ENCODE measurements around the gene DTNA. TPM values are rescaled to one million over a fixed set of nuclear protein-coding genes. Genes with fewer than 3 reads are reported as not detected.

Gene DTNA
- total RNA-seq, 2 experiments from 2014 or later = not detected

GRCh38 chr18:34844732-34845459, 134.8 kb downstream of the DTNA start:
- no peak overlapping the region for H3K27ac Mint-ChIP-seq
- DNase-seq = no peak
- H3K27me3 Mint-ChIP-seq = peaks cover 10% of the 10 kb centered on the region
- peaks cover 2% of the 10 kb centered on the region for H3K36me3 Mint-ChIP-seq
- no peak for ATAC-seq (ENCODE audit: low read depth)
- no peak overlapping the region for H3K4me3 Mint-ChIP-seq
- H3K4me1 Mint-ChIP-seq = no peaks in the 10 kb centered on the region
- H3K9me3 Mint-ChIP-seq = peaks cover 2% of the 10 kb centered on the region
- POLR2A ChIA-PET = no interaction called here

GRCh38 chr18:34847408-34847807, 137.3 kb downstream of the DTNA start:
- ATAC-seq (ENCODE audit: low read depth) (no peak), DNase-seq (no peak)
- peaks cover 6% of the 10 kb centered on the region for H3K27me3 Mint-ChIP-seq
- peaks cover under 1% of the 10 kb centered on the region for H3K36me3 Mint-ChIP-seq
- POLR2A ChIA-PET = no interaction called here
- H3K9me3 Mint-ChIP-seq = peaks cover 2% of the 10 kb centered on the region
- no peak overlapping the region for H3K27ac Mint-ChIP-seq
- no peak overlapping the region for H3K4me3 Mint-ChIP-seq
- H3K4me1 Mint-ChIP-seq = no peaks in the 10 kb centered on the region

GRCh38 chr18:34848156-34848555, 138.1 kb downstream of the DTNA start:
- H3K9me3 Mint-ChIP-seq = peaks cover 2% of the 10 kb centered on the region
- no peaks in the 10 kb centered on the region for H3K4me1 Mint-ChIP-seq
- POLR2A ChIA-PET = no interaction called here
- DNase-seq (no peak), ATAC-seq (ENCODE audit: low read depth) (no peak)
- peaks cover 6% of the 10 kb centered on the region for H3K27me3 Mint-ChIP-seq
- H3K36me3 Mint-ChIP-seq = no peaks in the 10 kb centered on the region
- no peak overlapping the region for H3K4me3 Mint-ChIP-seq
- no peak overlapping the region for H3K27ac Mint-ChIP-seq

GRCh38 chr18:34848695-34849094, 138.6 kb downstream of the DTNA start:
- no peak overlapping the region for H3K4me3 Mint-ChIP-seq
- ATAC-seq (ENCODE audit: low read depth) (no peak), DNase-seq (no peak)
- no peaks in the 10 kb centered on the region for H3K4me1 Mint-ChIP-seq
- no peak overlapping the region for H3K27ac Mint-ChIP-seq
- peaks cover 6% of the 10 kb centered on the region for H3K27me3 Mint-ChIP-seq
- POLR2A ChIA-PET = no interaction called here
- no peaks in the 10 kb centered on the region for H3K36me3 Mint-ChIP-seq
- H3K9me3 Mint-ChIP-seq = peaks cover 2% of the 10 kb centered on the region

- no peaks in the 10 kb centered on the region for H3K36me3 Mint-ChIP-seq
- no peaks in the 10 kb centered on the region for H3K9me3 Mint-ChIP-seq
- peaks cover 11% of the 10 kb centered on the region for H3K4me1 Mint-ChIP-seq
- H3K4me3 Mint-ChIP-seq = no peak overlapping the region
- ATAC-seq (ENCODE audit: low read depth) (no peak), DNase-seq (no peak)
- no peak overlapping the region for H3K27ac Mint-ChIP-seq
- no peaks in the 10 kb centered on the region for H3K27me3 Mint-ChIP-seq
- POLR2A ChIA-PET = no interaction called here
These were observed 147.2 kb downstream of the DTNA start for GRCh38 chr18:34857320-34857719.

GRCh38 chr18:34858188-34858587, 148.1 kb downstream of the DTNA start:
- no peak overlapping the region for H3K4me3 Mint-ChIP-seq
- H3K27ac Mint-ChIP-seq = no peak overlapping the region
- peaks cover 11% of the 10 kb centered on the region for H3K4me1 Mint-ChIP-seq
- ATAC-seq (ENCODE audit: low read depth) = no peak
- H3K36me3 Mint-ChIP-seq = no peaks in the 10 kb centered on the region
- H3K27me3 Mint-ChIP-seq = no peaks in the 10 kb centered on the region
- no peak for DNase-seq
- H3K9me3 Mint-ChIP-seq = no peaks in the 10 kb centered on the region
- POLR2A ChIA-PET = no interaction called here

GRCh38 chr18:34859496-34859895, 149.4 kb downstream of the DTNA start:
- POLR2A ChIA-PET = no interaction called here
- H3K27ac Mint-ChIP-seq = no peak overlapping the region
- H3K9me3 Mint-ChIP-seq = no peaks in the 10 kb centered on the region
- peaks cover 11% of the 10 kb centered on the region for H3K4me1 Mint-ChIP-seq
- peak overlapping the region; percentile 30 for H3K4me3 Mint-ChIP-seq
- H3K27me3 Mint-ChIP-seq = no peaks in the 10 kb centered on the region
- no peaks in the 10 kb centered on the region for H3K36me3 Mint-ChIP-seq
- no peak for DNase-seq
- no peak for ATAC-seq (ENCODE audit: low read depth)

GRCh38 chr18:34862561-34862960, 152.5 kb downstream of the DTNA start:
- POLR2A ChIA-PET = no interaction called here
- H3K9me3 Mint-ChIP-seq = no peaks in the 10 kb centered on the region
- no peak for DNase-seq
- no peak overlapping the region for H3K27ac Mint-ChIP-seq
- H3K27me3 Mint-ChIP-seq = no peaks in the 10 kb centered on the region
- no peak for ATAC-seq (ENCODE audit: low read depth)
- H3K36me3 Mint-ChIP-seq = no peaks in the 10 kb centered on the region
- no peak overlapping the region for H3K4me3 Mint-ChIP-seq
- peaks cover 35% of the 10 kb centered on the region for H3K4me1 Mint-ChIP-seq

- H3K4me1 Mint-ChIP-seq = peaks cover 36% of the 10 kb centered on the region
- H3K27ac Mint-ChIP-seq = no peak overlapping the region
- DNase-seq (no peak), ATAC-seq (ENCODE audit: low read depth) (no peak)
- no peaks in the 10 kb centered on the region for H3K36me3 Mint-ChIP-seq
- no peak overlapping the region for H3K4me3 Mint-ChIP-seq
- no peaks in the 10 kb centered on the region for H3K27me3 Mint-ChIP-seq
- H3K9me3 Mint-ChIP-seq = no peaks in the 10 kb centered on the region
- POLR2A ChIA-PET = interaction anchor here (0.7 kb wide), 1 partner anchor 41 kb away, joined by 3 read pairs; no protein-coding TSS in a partner anchor
These were observed 153.6 kb downstream of the DTNA start for GRCh38 chr18:34863702-34864101.

GRCh38 chr18:34864836-34865497, 154.9 kb downstream of the DTNA start:
- Mint-ChIP-seq H3K4me1 (peaks cover 32% of the 10 kb centered on the region), H3K4me3 (no peak overlapping the region), H3K36me3 (no peaks in the 10 kb centered on the region), H3K27ac (peak overlapping the region; percentile 69), H3K9me3 (no peaks in the 10 kb centered on the region), H3K27me3 (no peaks in the 10 kb centered on the region)
- DNase-seq (no peak), ATAC-seq (ENCODE audit: low read depth) (no peak)
- POLR2A ChIA-PET = no interaction called here

GRCh38 chr18:34866310-34866709, 156.2 kb downstream of the DTNA start:
- peak overlapping the region; percentile 62 for H3K4me3 Mint-ChIP-seq
- H3K27me3 Mint-ChIP-seq = no peaks in the 10 kb centered on the region
- H3K9me3 Mint-ChIP-seq = no peaks in the 10 kb centered on the region
- peaks cover 34% of the 10 kb centered on the region for H3K4me1 Mint-ChIP-seq
- H3K27ac Mint-ChIP-seq = peak overlapping the region; percentile 69
- ATAC-seq (ENCODE audit: low read depth) = peak; percentile 61
- POLR2A ChIA-PET = no interaction called here
- no peak for DNase-seq
- H3K36me3 Mint-ChIP-seq = peaks cover 1% of the 10 kb centered on the region

GRCh38 chr18:34866739-34867138, 156.6 kb downstream of the DTNA start:
- H3K4me1 Mint-ChIP-seq = peaks cover 37% of the 10 kb centered on the region
- H3K27me3 Mint-ChIP-seq = no peaks in the 10 kb centered on the region
- no peaks in the 10 kb centered on the region for H3K9me3 Mint-ChIP-seq
- ATAC-seq (ENCODE audit: low read depth) (no peak), DNase-seq (no peak)
- POLR2A ChIA-PET = no interaction called here
- H3K36me3 Mint-ChIP-seq = peaks cover 2% of the 10 kb centered on the region
- peak overlapping the region; percentile 62 for H3K4me3 Mint-ChIP-seq
- peak overlapping the region; percentile 69 for H3K27ac Mint-ChIP-seq

- peak overlapping the region; percentile 71 for H3K27ac Mint-ChIP-seq
- DNase-seq = peak; percentile 38
These were observed 157.4 kb downstream of the DTNA start for GRCh38 chr18:34867520-34867919.

More at GRCh38 chr18:34867520-34867919, 157.4 kb downstream of the DTNA start:
- Mint-ChIP-seq H3K27me3 (no peaks in the 10 kb centered on the region), H3K9me3 (peaks cover 3% of the 10 kb centered on the region), H3K4me3 (no peak overlapping the region), H3K4me1 (peaks cover 41% of the 10 kb centered on the region), H3K36me3 (peaks cover 6% of the 10 kb centered on the region)
- no peak for ATAC-seq (ENCODE audit: low read depth)
- POLR2A ChIA-PET = no interaction called here

Data from activated naive CD8-positive, alpha-beta T cell treated with anti-CD3 and anti-CD28 coated beads, Interleukin-2, amount 10 ng/mL, durations not matched to agents 7 days and 5 days (primary cell).